HepG2 (cell line): ENCODE results near the gene SH3PXD2A.

Experiments
- NCOR1 ChIP-seq: fragments of 200-600 bp; sonication (generic); IDR thresholded peaks from 2 replicates; pipeline ENCODE4 v1.7.0; 2017; ENCODE audit warnings: antibody characterized with exemption, low read length, borderline replicate concordance
- NFATC3 ChIP-seq: sonication (generic); formaldehyde crosslinking; IDR thresholded peaks from 2 replicates; pipeline ENCODE4 v1.5.1; 2020; ENCODE audit warnings: mild to moderate bottlenecking, missing genetic modification reagents
- TF ChIP-seq, protein P1 (sequence below): sonication (generic); formaldehyde crosslinking; IDR thresholded peaks from 2 replicates; pipeline ENCODE4 v1.8.0; 2022; ENCODE audit warnings: missing genetic modification reagents, low read depth, mild to moderate bottlenecking, borderline replicate concordance

- TF ChIP-seq NFATC3 (CRISPR knock-in tag) = no peak
- TF ChIP-seq, protein P1, sequence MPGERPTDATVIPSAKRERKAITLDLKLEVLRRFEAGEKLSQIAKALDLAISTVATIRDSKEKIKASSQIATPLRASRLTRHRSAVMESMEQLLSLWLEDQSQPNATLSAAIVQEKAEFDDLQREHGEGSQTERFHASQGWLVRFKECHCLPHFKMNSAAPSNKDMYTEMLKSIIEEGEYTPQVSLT (CRISPR knock-in tag) = no peak
- TF ChIP-seq NCOR1 = no peak
These were observed 253.1 kb downstream of the SH3PXD2A start for GRCh38 chr10:103602028-103602851.
